GM18498 (cell line): Measurements from ENCODE around the gene SUPV3L1.
"Not testable (repeated sequence)": the region's sequence is repeated elsewhere in the genome, so short reads cannot be mapped to it uniquely, and the experiment has no call there.

Source experiments
- ATAC-seq: cut with Tn5 transposase; IDR thresholded peaks from one replicate; pipeline ENCODE4 v1.9.1; 2021; ENCODE audit warnings: mild to moderate bottlenecking, moderate library complexity; ENCODE audit not compliant: unreplicated experiment

The SUPV3L1 gene

GRCh38 chr10:69179743-69180524 is at the start of gene SUPV3L1:
Gene SUPV3L1 (plus strand): TSS chr10:69180234. CDS start chr10:69180292, 58 bp downstream.
- ATAC-seq, result peak; percentile 86

- no peak for ATAC-seq
Measured at GRCh38 chr10:69130251-69130650, 49.8 kb upstream of the SUPV3L1 start.

- ATAC-seq, result no peak
Measured at GRCh38 chr10:69139961-69140360, 40.1 kb upstream of the SUPV3L1 start.

- ATAC-seq, result no peak
Measured at GRCh38 chr10:69141304-69141703, 38.7 kb upstream of the SUPV3L1 start.

GRCh38 chr10:69142074-69142473 is 38.0 kb upstream of the SUPV3L1 start:
- ATAC-seq, result not testable (repeated sequence)

GRCh38 chr10:69142983-69143382 is 37.1 kb upstream of the SUPV3L1 start:
- no peak for ATAC-seq

GRCh38 chr10:69145329-69145728 is 34.7 kb upstream of the SUPV3L1 start:
- no peak for ATAC-seq

GRCh38 chr10:69145864-69146263 is 34.2 kb upstream of the SUPV3L1 start:
- ATAC-seq, result no peak

- ATAC-seq, result no peak
Measured at GRCh38 chr10:69146759-69147158, 33.3 kb upstream of the SUPV3L1 start.

GRCh38 chr10:69151984-69152383 is 28.1 kb upstream of the SUPV3L1 start:
- ATAC-seq, result no peak

GRCh38 chr10:69153227-69153626 is 26.8 kb upstream of the SUPV3L1 start:
- ATAC-seq, result no peak

GRCh38 chr10:69160809-69161241 is 19.2 kb upstream of the SUPV3L1 start:
- no peak for ATAC-seq

GRCh38 chr10:69168493-69168892 is 11.5 kb upstream of the SUPV3L1 start:
- ATAC-seq, result no peak

GRCh38 chr10:69172241-69172982 is 7.6 kb upstream of the SUPV3L1 start:
- ATAC-seq, result peak; percentile 45

GRCh38 chr10:69175326-69175725 is 4.7 kb upstream of the SUPV3L1 start:
- not testable (repeated sequence) for ATAC-seq

- no peak for ATAC-seq
Measured at GRCh38 chr10:69176823-69177222, 3.2 kb upstream of the SUPV3L1 start.

- ATAC-seq, result peak; percentile 26
Measured at GRCh38 chr10:69179089-69179742, 818 bp upstream of the SUPV3L1 start.

- ATAC-seq, result no peak
Measured at GRCh38 chr10:69180525-69181204, 631 bp downstream of the SUPV3L1 start.

GRCh38 chr10:69181433-69181832 is 1.4 kb downstream of the SUPV3L1 start:
- ATAC-seq, result no peak

GRCh38 chr10:69182005-69182404 is 2.0 kb downstream of the SUPV3L1 start:
- ATAC-seq, result no peak

GRCh38 chr10:69186524-69186923 is 6.5 kb downstream of the SUPV3L1 start:
- ATAC-seq, result no peak
